WTC11 (cell line): ENCODE data around the gene EOLA1.

Experiments
- TF ChIP-seq, protein P1 (sequence below): fragments of 200-600 bp; IDR thresholded peaks from 2 replicates; pipeline ENCODE4 v1.8.0; 2022; ENCODE audit warnings: antibody characterized with exemption
- TF ChIP-seq, protein P2 (sequence below): sonication (generic); formaldehyde crosslinking; IDR thresholded peaks from 2 replicates; pipeline ENCODE4 v1.8.1; 2022; ENCODE audit warnings: missing genetic modification reagents, borderline replicate concordance

- TF ChIP-seq, protein P1, sequence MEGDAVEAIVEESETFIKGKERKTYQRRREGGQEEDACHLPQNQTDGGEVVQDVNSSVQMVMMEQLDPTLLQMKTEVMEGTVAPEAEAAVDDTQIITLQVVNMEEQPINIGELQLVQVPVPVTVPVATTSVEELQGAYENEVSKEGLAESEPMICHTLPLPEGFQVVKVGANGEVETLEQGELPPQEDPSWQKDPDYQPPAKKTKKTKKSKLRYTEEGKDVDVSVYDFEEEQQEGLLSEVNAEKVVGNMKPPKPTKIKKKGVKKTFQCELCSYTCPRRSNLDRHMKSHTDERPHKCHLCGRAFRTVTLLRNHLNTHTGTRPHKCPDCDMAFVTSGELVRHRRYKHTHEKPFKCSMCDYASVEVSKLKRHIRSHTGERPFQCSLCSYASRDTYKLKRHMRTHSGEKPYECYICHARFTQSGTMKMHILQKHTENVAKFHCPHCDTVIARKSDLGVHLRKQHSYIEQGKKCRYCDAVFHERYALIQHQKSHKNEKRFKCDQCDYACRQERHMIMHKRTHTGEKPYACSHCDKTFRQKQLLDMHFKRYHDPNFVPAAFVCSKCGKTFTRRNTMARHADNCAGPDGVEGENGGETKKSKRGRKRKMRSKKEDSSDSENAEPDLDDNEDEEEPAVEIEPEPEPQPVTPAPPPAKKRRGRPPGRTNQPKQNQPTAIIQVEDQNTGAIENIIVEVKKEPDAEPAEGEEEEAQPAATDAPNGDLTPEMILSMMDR: no peak
- TF ChIP-seq, protein P2, sequence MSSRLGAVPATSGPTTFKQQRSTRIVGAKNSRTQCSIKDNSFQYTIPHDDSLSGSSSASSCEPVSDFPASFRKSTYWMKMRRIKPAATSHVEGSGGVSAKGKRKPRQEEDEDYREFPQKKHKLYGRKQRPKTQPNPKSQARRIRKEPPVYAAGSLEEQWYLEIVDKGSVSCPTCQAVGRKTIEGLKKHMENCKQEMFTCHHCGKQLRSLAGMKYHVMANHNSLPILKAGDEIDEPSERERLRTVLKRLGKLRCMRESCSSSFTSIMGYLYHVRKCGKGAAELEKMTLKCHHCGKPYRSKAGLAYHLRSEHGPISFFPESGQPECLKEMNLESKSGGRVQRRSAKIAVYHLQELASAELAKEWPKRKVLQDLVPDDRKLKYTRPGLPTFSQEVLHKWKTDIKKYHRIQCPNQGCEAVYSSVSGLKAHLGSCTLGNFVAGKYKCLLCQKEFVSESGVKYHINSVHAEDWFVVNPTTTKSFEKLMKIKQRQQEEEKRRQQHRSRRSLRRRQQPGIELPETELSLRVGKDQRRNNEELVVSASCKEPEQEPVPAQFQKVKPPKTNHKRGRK (CRISPR knock-in tag): no peak
These were observed 27.0 kb downstream of the EOLA1 start for GRCh38 chrX:149567621-149568417.
